HG03575 (cell line): Measurements from ENCODE around the gene LAMA5.

ENCODE experiments used
- ATAC-seq: cut with Tn5 transposase; IDR thresholded peaks from one replicate; pipeline ENCODE4 v1.9.1; 2021; ENCODE audit not compliant: unreplicated experiment, insufficient number of reproducible peaks, low FRiP score; ENCODE audit errors: extremely low read depth

LAMA5 gene

GRCh38 chr20:62284448-62284847, 82.7 kb downstream of the LAMA5 start:
- ATAC-seq: no peak

GRCh38 chr20:62282877-62283503, 84.1 kb downstream of the LAMA5 start:
- no peak for ATAC-seq

GRCh38 chr20:62282103-62282502, 85.0 kb downstream of the LAMA5 start:
- no peak for ATAC-seq

GRCh38 chr20:62281161-62281933, 85.8 kb downstream of the LAMA5 start:
- ATAC-seq: no peak

GRCh38 chr20:62280303-62280702, 86.8 kb downstream of the LAMA5 start:
- ATAC-seq: no peak

GRCh38 chr20:62277253-62277652, 89.9 kb downstream of the LAMA5 start:
- ATAC-seq: no peak

- no peak for ATAC-seq
Observed at GRCh38 chr20:62276439-62276838, 90.7 kb downstream of the LAMA5 start.

- ATAC-seq: no peak
Observed at GRCh38 chr20:62275219-62275618, 91.9 kb downstream of the LAMA5 start.

GRCh38 chr20:62274332-62274950, 92.7 kb downstream of the LAMA5 start:
- no peak for ATAC-seq

GRCh38 chr20:62273416-62273815, 93.7 kb downstream of the LAMA5 start:
- no peak for ATAC-seq

GRCh38 chr20:62272200-62272599, 94.9 kb downstream of the LAMA5 start:
- ATAC-seq: no peak

- no peak for ATAC-seq
Observed at GRCh38 chr20:62269871-62270270, 97.2 kb downstream of the LAMA5 start.

- ATAC-seq: no peak
Observed at GRCh38 chr20:62269378-62269777, 97.7 kb downstream of the LAMA5 start.

- ATAC-seq: no peak
Observed at GRCh38 chr20:62268228-62268900, 98.7 kb downstream of the LAMA5 start.

- ATAC-seq: no peak
Observed at GRCh38 chr20:62267543-62267942, 99.6 kb downstream of the LAMA5 start.

- ATAC-seq: no peak
Observed at GRCh38 chr20:62266851-62267250, 100.3 kb downstream of the LAMA5 start.

- no peak for ATAC-seq
Observed at GRCh38 chr20:62266340-62266739, 100.8 kb downstream of the LAMA5 start.

GRCh38 chr20:62265365-62265764, 101.7 kb downstream of the LAMA5 start:
- ATAC-seq: no peak

- ATAC-seq: no peak
Observed at GRCh38 chr20:62263396-62263795, 103.7 kb downstream of the LAMA5 start.

GRCh38 chr20:62262064-62262463, 105.0 kb downstream of the LAMA5 start:
- no peak for ATAC-seq
